Breast epithelium (tissue), 4 donors: ENCODE measurements around the gene CERT1. TPM values are rescaled to one million over a fixed set of nuclear protein-coding genes. Genes with fewer than 3 reads are reported as not detected.
A peak's percentile ranks its signal among the peaks of the same experiment; 100 is the strongest.

Experiments used
- DNase-seq, 2 donors: peaks; one replicate each; pipeline ENCODE4 v3.0.0-alpha.2; 2019; ENCODE audit warnings: low spot score in 2 of 2
- H3K27ac ChIP-seq, 2 donors: fragments of 200-600 bp; sonication (generic) in 1 of 2; one replicate each; pipeline ENCODE4 v1.5.1; 2016 to 2019; ENCODE audit warnings: mild to moderate bottlenecking in 1 of 2
- H3K27me3 ChIP-seq, 2 donors: fragments of 200-600 bp; sonication (generic) in 1 of 2; one replicate each; pipeline versions ENCODE4 v1.5.1 to v1.6.0; 2017 to 2019; ENCODE audit warnings: control low read depth in 1 of 2, mild to moderate bottlenecking in 1 of 2
- H3K36me3 ChIP-seq: fragments of 200-600 bp; one replicate; pipeline ENCODE4 v1.5.1; 2019
- H3K4me1 ChIP-seq, 2 donors: fragments of 200-600 bp; sonication (generic); one replicate each; pipeline ENCODE4 v1.5.1; 2016 to 2019; ENCODE audit warnings: control low read depth in 1 of 2
- H3K4me3 ChIP-seq, 3 donors: fragments of 200-600 bp; sonication (generic); 1 replicate in 2 of 3; 2 replicates in 1 of 3; pipeline ENCODE4 v1.5.1; 2016 to 2019; ENCODE audit warnings: mild to moderate bottlenecking in 3 of 3, moderate library complexity in 2 of 3
- H3K9me3 ChIP-seq, 2 donors: fragments of 200-600 bp; sonication (generic) in 1 of 2; one replicate each; pipeline ENCODE4 v1.5.1; 2016 to 2019; ENCODE audit warnings: control low read depth in 1 of 2
- CTCF ChIP-seq, 3 donors: fragments of 450-650 bp; IDR thresholded peaks; one replicate each; pipeline ENCODE4 v1.5.1; 2016 to 2017; ENCODE audit warnings: antibody characterized with exemption in 3 of 3, mild to moderate bottlenecking in 3 of 3, moderate library complexity in 3 of 3
- POLR2A ChIP-seq: fragments of 450-650 bp; IDR thresholded peaks from one replicate; pipeline ENCODE4 v1.6.1; 2016; ENCODE audit warnings: antibody characterized with exemption, mild to moderate bottlenecking, moderate library complexity
- POLR2AphosphoS5 ChIP-seq, 3 donors: sonication (generic); formaldehyde crosslinking; IDR thresholded peaks; one replicate each; pipeline ENCODE4 v1.6.1; 2017; ENCODE audit warnings: antibody characterized with exemption in 3 of 3
- intact Hi-C: fragments of 100-400 bp; cut with DNase I; formaldehyde crosslinking; loops from one replicate; pipeline ENCODE4 v1.15.1; 2023; ENCODE audit warnings: low total_unique reads
- total RNA-seq, 3 donors: library from RNA; depleted of rRNA; stranded (reverse); fragments of >200 nt; gene quantifications; one replicate each; pipeline ENCODE4 v1.1.0, GENCODE V29; 2016

The CERT1 gene
- total RNA-seq, 3 donors from 2014 or later, result 37.7 to 84.0 (median 42.1) TPM

- peaks cover 6% of the 10 kb centered on the region for H3K36me3 ChIP-seq
- H3K27me3 ChIP-seq, result no peaks in the 10 kb centered on the region
- H3K27ac ChIP-seq, result no peak overlapping the region
- no peaks in the 10 kb centered on the region for H3K9me3 ChIP-seq
- no peak overlapping the region for H3K4me3 ChIP-seq
- no peak for TF ChIP-seq CTCF (IDR thresholded peaks at IDR 0.05)
- no peak for TF ChIP-seq POLR2AphosphoS5 (IDR thresholded peaks at IDR 0.05)
- TF ChIP-seq POLR2A, result no peak
- intact Hi-C loops, result no loop called here
- DNase-seq, result no peak
- no peaks in the 10 kb centered on the region for H3K4me1 ChIP-seq
Measured at GRCh38 chr5:75364571-75365280, 146.7 kb downstream of the CERT1 start.

- peaks cover 6% of the 10 kb centered on the region for H3K36me3 ChIP-seq
- intact Hi-C loops, result no loop called here
- TF ChIP-seq CTCF (IDR thresholded peaks at IDR 0.05) (no peak), POLR2AphosphoS5 (IDR thresholded peaks at IDR 0.05) (no peak), POLR2A (no peak)
- peak; percentile 30 to 57 for DNase-seq
- H3K9me3 ChIP-seq, result no peaks in the 10 kb centered on the region
- no peaks in the 10 kb centered on the region for H3K27me3 ChIP-seq
- no peaks in the 10 kb centered on the region for H3K4me1 ChIP-seq
- no peak overlapping the region for H3K4me3 ChIP-seq
- H3K27ac ChIP-seq, result no peak overlapping the region
Measured at GRCh38 chr5:75363726-75364495, 147.5 kb downstream of the CERT1 start.

GRCh38 chr5:75363111-75363510 is 148.3 kb downstream of the CERT1 start:
- no peak for TF ChIP-seq POLR2A
- no peak for TF ChIP-seq CTCF (IDR thresholded peaks at IDR 0.05)
- TF ChIP-seq POLR2AphosphoS5 (IDR thresholded peaks at IDR 0.05), result no peak
- H3K4me1 ChIP-seq, result no peaks in the 10 kb centered on the region

GRCh38 chr5:75362474-75362975 is 148.9 kb downstream of the CERT1 start:
- Histone ChIP-seq H3K27ac (no peak overlapping the region), H3K36me3 (peaks cover 6% of the 10 kb centered on the region), H3K9me3 (no peaks in the 10 kb centered on the region), H3K4me3 (no peak overlapping the region), H3K4me1 (no peaks in the 10 kb centered on the region), H3K27me3 (no peaks in the 10 kb centered on the region)
- intact Hi-C loops, result no loop called here
- no peak for DNase-seq
- TF ChIP-seq CTCF (IDR thresholded peaks at IDR 0.05) (no peak), POLR2A (no peak), POLR2AphosphoS5 (IDR thresholded peaks at IDR 0.05) (no peak)

More at GRCh38 chr5:75363111-75363510, 148.3 kb downstream of the CERT1 start:
- no peak overlapping the region for H3K27ac ChIP-seq
- no peak for DNase-seq
- no peaks in the 10 kb centered on the region for H3K9me3 ChIP-seq
- intact Hi-C loops, result no loop called here
- H3K4me3 ChIP-seq, result no peak overlapping the region
- H3K36me3 ChIP-seq, result peaks cover 6% of the 10 kb centered on the region
- H3K27me3 ChIP-seq, result no peaks in the 10 kb centered on the region

- intact Hi-C loops, result no loop called here
- no peak for TF ChIP-seq POLR2AphosphoS5 (IDR thresholded peaks at IDR 0.05)
- H3K27ac ChIP-seq, result no peak overlapping the region
- no peaks in the 10 kb centered on the region for H3K4me1 ChIP-seq
- H3K4me3 ChIP-seq, result no peak overlapping the region
- H3K9me3 ChIP-seq, result no peaks in the 10 kb centered on the region
- peaks cover 6% of the 10 kb centered on the region for H3K36me3 ChIP-seq
- no peak for DNase-seq
- no peaks in the 10 kb centered on the region for H3K27me3 ChIP-seq
Measured at GRCh38 chr5:75361310-75361709, 150.1 kb downstream of the CERT1 start.
